HEK293T (cell line): ENCODE measurements around the gene TMEM132D.

Source experiments
- FOXA1 ChIP-seq: fragments of 450-650 bp; IDR thresholded peaks from 2 replicates; pipeline ENCODE4 v1.6.1; 2016; ENCODE audit warnings: mild to moderate bottlenecking
- FOXK2 ChIP-seq: fragments of 450-650 bp; IDR thresholded peaks from 2 replicates; pipeline ENCODE4 v1.6.1; 2016; ENCODE audit warnings: mild to moderate bottlenecking
- HDGF ChIP-seq: fragments of 450-650 bp; IDR thresholded peaks from 2 replicates; pipeline ENCODE4 v1.6.1; 2017; ENCODE audit warnings: antibody characterized with exemption, borderline replicate concordance
- PKNOX1 ChIP-seq: fragments of 450-650 bp; IDR thresholded peaks from 2 replicates; pipeline ENCODE4 v1.6.1; 2016
- SUZ12 ChIP-seq: fragments of 450-650 bp; IDR thresholded peaks from 2 replicates; pipeline ENCODE4 v1.6.1; 2016; ENCODE audit warnings: mild to moderate bottlenecking

GRCh38 chr12:129211862-129212630 is 691.8 kb downstream of the TMEM132D start:
- TF ChIP-seq SUZ12 (no peak), PKNOX1 (no peak), HDGF (no peak), FOXA1 (no peak), FOXK2 (no peak)
